ENCODE results near the gene RBM42. TPM values are rescaled to one million over a fixed set of nuclear protein-coding genes. Genes with fewer than 3 reads are reported as not detected.
"Not testable (repeated sequence)": the region's sequence is repeated elsewhere in the genome, so short reads cannot be mapped to it uniquely, and the experiment has no call there.

RBM42 gene
- total and polyA plus RNA-seq, 2 of the 13 experiments (the other 11 are each of a cell fraction or from before 2014, with no cell fraction given): 27.2 to 55.3 TPM

DNA sequence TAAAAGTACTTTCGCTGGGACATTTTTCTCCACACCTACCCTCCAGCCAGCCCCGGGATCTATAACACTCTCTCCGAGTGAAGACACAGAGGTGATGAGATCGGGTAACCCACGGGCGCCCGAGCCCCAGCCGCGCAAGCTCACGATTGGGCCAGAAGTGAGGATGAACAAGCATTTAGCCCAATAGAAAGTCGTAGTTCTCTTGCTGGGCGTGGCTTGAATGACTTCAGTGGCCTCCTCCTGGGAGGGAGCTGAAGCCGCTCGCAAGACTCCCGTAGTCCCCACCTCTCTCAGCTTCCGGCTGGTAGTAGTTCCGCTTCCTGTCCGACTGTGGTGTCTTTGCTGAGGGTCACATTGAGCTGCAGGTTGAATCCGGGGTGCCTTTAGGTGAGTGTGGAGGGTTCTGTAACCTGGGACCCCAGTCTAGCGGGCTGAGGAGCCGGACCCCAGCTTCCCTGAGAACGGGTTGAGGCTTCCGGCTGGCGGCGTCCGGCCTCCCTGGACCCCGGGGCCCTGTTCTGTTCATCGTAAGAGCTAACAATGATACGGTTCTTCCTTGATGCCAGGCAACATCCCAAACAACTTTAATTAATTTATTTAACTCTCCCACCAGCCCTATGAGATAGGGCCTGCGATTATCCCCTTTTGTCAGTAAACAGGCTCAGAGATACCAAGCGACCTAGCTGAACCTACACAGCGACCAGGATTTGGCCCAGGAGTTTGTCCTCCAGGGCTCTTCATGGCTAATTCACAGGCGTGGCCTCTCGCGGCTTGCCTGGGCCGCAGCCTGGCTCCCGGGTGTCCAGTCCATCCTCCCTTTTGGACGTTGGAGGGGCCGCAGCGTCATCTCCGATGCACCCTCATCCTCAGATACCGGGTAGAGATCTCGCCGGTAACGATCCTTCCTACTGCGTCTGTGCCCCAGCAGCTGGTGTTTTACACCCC is 19.5 kb downstream of the RBM42 start, which contains the start of gene COX6B1 (continued):
- TF ChIP-seq ZC3H4 (CRISPR knock-in tag; IDR thresholded peaks at IDR 0.05; ENCODE audit: borderline replicate concordance) (no peak), ZNF567 (CRISPR knock-in tag; IDR thresholded peaks at IDR 0.05; ENCODE audit: borderline replicate concordance) (no peak), EED (CRISPR knock-in tag; IDR thresholded peaks at IDR 0.05) (no peak)

- Histone ChIP-seq H3K9ac (ENCODE audit: insufficient read depth, low read depth, low read length) (no peak overlapping the region), H3K4me3 (replicated peaks in 1 of 3; ENCODE audit: insufficient read depth in 1 of 3, low read depth in 2 of 3, low read length in 3 of 3) (no peak overlapping the region), H2AFZ (ENCODE audit: low read length) (no peak overlapping the region), H3K4me2 (ENCODE audit: low read depth, low read length) (no peak overlapping the region), H3K27me3 (ENCODE audit: control insufficient read depth in 1 of 2, insufficient read depth in 2 of 2, low read length in 2 of 2) (no peaks in the 10 kb centered on the region; a peak in 1 of 5 replicates), H3K79me2 (ENCODE audit: insufficient read depth, low read length) (peaks cover 21% of the 10 kb centered on the region), H3K27ac (ENCODE audit: extremely low read length, insufficient read depth, low read length) (no peak overlapping the region), H3K4me1 (ENCODE audit: insufficient read depth, low read length) (peaks cover 40% of the 10 kb centered on the region), H4K20me1 (ENCODE audit: insufficient read depth, low read length) (no peaks in the 10 kb centered on the region), H3K9me3 (ENCODE audit: low read length) (no peaks in the 10 kb centered on the region), H3K36me3 (replicated peaks in 1 of 2; ENCODE audit: control insufficient read depth in 1 of 2, insufficient read depth in 2 of 2, low read length in 2 of 2) (peaks cover 12 to 30% of the 10 kb centered on the region in 2 experiments; a peak in 4 of 5 replicates)
- FAIRE-seq (no peak), ATAC-seq (no peak), DNase-seq (ENCODE audit: low spot score) (no peak)
- in situ Hi-C loops (cut with HindIII; ENCODE audit: extremely low pct_ligation_motif_present, low pct_unique_long_range_greater_than_20kb) (no loop called here), intact Hi-C loops (cut with micrococcal nuclease; ENCODE audit: unreplicated experiment) (no loop called here)
- 98% methylated on average over 9 of the region's 9 CpGs for WGBS (ENCODE audit: low lambda C conversion rate)
- CTCF ChIA-PET (ENCODE audit: low intra/inter-chr PET ratio, low total read pairs): no interaction called here
- POLR2A ChIA-PET: no interaction called here
- TF ChIP-seq KDM4B (CRISPR knock-in tag; IDR thresholded peaks at IDR 0.05) (no peak), POLR2AphosphoS5 (IDR thresholded peaks at IDR 0.05; ENCODE audit: low read depth, low read length) (no peak)
- BruUV-seq (replicated peaks): no TSS peak
Measured at GRCh38 chr19:35650581-35650980, 21.7 kb downstream of the RBM42 start.

DNA sequence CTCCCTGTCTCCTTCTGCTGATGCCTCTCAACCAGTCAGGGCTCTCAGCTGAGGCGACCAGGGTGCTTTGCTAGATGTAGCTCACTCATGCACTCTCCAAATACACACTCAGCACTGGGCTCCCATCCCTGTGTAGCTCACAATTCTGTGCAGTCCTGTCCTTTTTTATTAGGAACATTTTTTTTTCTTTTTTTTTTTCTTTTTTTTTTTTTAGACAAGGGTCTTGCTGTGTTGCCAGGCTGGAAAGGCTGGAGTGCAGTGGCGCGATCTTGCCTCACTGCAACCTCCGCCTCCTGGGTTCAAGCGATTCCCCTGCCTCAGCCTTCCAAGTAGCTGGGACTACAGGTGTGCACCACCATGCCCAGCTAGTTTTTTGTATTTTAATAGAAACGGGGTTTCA is 26.0 kb downstream of the RBM42 start:
- BruUV-seq (replicated peaks); H3K4me3 ChIP-seq (replicated peaks in 1 of 3; ENCODE audit: insufficient read depth in 1 of 3, low read depth in 2 of 3, low read length in 3 of 3); ATAC-seq; H3K27ac ChIP-seq (ENCODE audit: extremely low read length, insufficient read depth, low read length); H4K20me1 ChIP-seq (ENCODE audit: insufficient read depth, low read length); H3K79me2 ChIP-seq (ENCODE audit: insufficient read depth, low read length); intact Hi-C loops (cut with micrococcal nuclease; ENCODE audit: unreplicated experiment); H3K4me2 ChIP-seq (ENCODE audit: low read depth, low read length); POLR2A ChIA-PET; FAIRE-seq; H3K9ac ChIP-seq (ENCODE audit: insufficient read depth, low read depth, low read length); in situ Hi-C loops (cut with HindIII; ENCODE audit: extremely low pct_ligation_motif_present, low pct_unique_long_range_greater_than_20kb); DNase-seq (ENCODE audit: low spot score); H2AFZ ChIP-seq (ENCODE audit: low read length); H3K27me3 ChIP-seq (ENCODE audit: control insufficient read depth in 1 of 2, insufficient read depth in 2 of 2, low read length in 2 of 2); H3K9me3 ChIP-seq (ENCODE audit: low read length): not testable (repeated sequence)
- CTCF ChIA-PET (ENCODE audit: low intra/inter-chr PET ratio, low total read pairs): interaction anchor here (0.6 kb wide), 1 partner anchor 62 kb away, joined by 3 read pairs; no protein-coding TSS in a partner anchor
- Histone ChIP-seq H3K4me1 (ENCODE audit: insufficient read depth, low read length) (peaks cover 11% of the 10 kb centered on the region), H3K36me3 (replicated peaks in 1 of 2; ENCODE audit: control insufficient read depth in 1 of 2, insufficient read depth in 2 of 2, low read length in 2 of 2) (peaks cover 22 to 48% of the 10 kb centered on the region in 2 experiments)
- 93% methylated on average over 6 of the region's 6 CpGs for WGBS (ENCODE audit: low lambda C conversion rate)
